NCI-H1105 (cell line): ENCODE data around the gene OR1F1.

Experiments
- DNase-seq: peaks from one replicate; lab custom pipeline; 2025; lab: John Stamatoyannopoulos, UW

OR1F1 gene

DNA sequence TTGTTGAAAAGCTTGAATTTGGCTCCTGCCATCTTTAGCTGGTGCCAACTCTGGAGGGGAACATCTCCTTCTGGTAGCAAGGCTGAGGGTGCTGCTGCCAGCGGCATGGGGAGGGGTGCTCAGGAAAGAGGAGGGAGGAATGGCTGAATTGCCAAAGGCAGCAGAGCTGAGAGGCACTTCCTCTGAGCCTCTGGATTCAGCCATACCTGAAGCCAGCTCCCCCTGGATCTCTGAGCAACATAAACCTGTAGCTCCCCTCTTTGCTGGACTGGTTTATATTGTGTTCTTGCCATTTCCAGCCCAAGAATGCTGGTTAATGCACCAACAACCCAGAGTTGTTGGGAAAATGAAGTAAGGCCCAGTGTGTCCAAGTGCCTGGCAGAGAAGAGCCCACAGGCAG, 61.0 kb downstream of the OR1F1 start:
- DNase-seq = no peak

GRCh38 chr16:3249451-3249850, 61.4 kb downstream of the OR1F1 start:
- no peak for DNase-seq

GRCh38 chr16:3252967-3253366, 65.0 kb downstream of the OR1F1 start:
- DNase-seq = no peak

DNA sequence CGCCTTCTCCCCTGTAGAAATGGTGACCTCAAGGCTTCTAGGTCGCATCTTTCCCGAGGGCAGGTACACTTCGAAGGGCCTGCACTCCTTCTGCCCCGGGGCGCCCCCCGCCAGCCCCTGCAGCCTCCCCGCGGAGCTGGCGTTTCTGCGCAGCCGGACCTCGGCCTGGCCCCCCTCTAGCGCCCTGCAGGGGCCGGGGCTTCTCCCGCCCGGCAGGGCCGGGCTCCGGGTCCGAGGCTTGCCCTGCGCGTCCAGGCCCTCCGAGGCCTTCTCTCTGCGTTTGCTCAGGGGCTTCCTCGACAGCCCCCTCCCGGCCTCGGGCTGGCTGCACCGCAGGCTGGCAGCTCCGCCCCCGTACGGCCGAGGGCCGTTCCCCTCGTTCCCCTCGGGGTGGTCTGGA, 66.3 kb downstream of the OR1F1 start:
- DNase-seq = no peak
